ENCODE data around the gene NCKAP5. TPM values are rescaled to one million over a fixed set of nuclear protein-coding genes. Genes with fewer than 3 reads are reported as not detected.

Gene NCKAP5
- total RNA-seq, 4 donors from 2014 or later: 0.03 to 0.55 (median 0.33) TPM

DNA sequence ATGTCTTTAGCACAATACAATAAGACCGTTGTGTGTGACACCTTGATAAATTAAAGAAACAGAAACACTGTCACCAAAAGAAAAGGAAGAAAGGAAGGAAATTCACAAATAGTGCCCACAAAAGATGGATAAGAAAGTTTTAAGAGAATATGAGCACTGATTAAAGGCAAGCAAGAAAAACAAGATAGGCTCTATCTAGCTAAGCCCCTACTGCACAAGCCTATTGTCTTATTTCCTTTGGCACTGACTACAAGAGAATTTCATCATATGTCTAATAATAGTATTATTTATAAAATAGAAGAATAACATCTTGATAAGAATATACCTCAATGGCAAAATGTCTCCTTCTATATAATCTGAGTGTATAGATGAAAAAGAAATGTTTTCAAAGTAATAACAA, 335.7 kb downstream of the NCKAP5 start:
- TF ChIP-seq POLR2A (IDR thresholded peaks at IDR 0.05): no peak
- TF ChIP-seq, protein P1, sequence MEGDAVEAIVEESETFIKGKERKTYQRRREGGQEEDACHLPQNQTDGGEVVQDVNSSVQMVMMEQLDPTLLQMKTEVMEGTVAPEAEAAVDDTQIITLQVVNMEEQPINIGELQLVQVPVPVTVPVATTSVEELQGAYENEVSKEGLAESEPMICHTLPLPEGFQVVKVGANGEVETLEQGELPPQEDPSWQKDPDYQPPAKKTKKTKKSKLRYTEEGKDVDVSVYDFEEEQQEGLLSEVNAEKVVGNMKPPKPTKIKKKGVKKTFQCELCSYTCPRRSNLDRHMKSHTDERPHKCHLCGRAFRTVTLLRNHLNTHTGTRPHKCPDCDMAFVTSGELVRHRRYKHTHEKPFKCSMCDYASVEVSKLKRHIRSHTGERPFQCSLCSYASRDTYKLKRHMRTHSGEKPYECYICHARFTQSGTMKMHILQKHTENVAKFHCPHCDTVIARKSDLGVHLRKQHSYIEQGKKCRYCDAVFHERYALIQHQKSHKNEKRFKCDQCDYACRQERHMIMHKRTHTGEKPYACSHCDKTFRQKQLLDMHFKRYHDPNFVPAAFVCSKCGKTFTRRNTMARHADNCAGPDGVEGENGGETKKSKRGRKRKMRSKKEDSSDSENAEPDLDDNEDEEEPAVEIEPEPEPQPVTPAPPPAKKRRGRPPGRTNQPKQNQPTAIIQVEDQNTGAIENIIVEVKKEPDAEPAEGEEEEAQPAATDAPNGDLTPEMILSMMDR (IDR thresholded peaks at IDR 0.05 in 4 of 5, conservative IDR thresholded peaks at IDR 0.05 in 1 of 5): no peak
- H3K36me3 ChIP-seq: no peaks in the 10 kb centered on the region
- DNase-seq (no peak), ATAC-seq (no peak)
- no peaks in the 10 kb centered on the region for H3K9me3 ChIP-seq
- no peak overlapping the region for H3K27ac ChIP-seq
- H3K4me1 ChIP-seq: no peaks in the 10 kb centered on the region
- in situ Hi-C loops (cut with MboI; ENCODE audit: low sequenced_read_pairs in 4 of 4): no loop called here
- H3K27me3 ChIP-seq: no peaks in the 10 kb centered on the region
- H3K4me3 ChIP-seq: no peak overlapping the region
- intact Hi-C loops (cut with DNase I; ENCODE audit: low total_unique reads): no loop called here

DNA sequence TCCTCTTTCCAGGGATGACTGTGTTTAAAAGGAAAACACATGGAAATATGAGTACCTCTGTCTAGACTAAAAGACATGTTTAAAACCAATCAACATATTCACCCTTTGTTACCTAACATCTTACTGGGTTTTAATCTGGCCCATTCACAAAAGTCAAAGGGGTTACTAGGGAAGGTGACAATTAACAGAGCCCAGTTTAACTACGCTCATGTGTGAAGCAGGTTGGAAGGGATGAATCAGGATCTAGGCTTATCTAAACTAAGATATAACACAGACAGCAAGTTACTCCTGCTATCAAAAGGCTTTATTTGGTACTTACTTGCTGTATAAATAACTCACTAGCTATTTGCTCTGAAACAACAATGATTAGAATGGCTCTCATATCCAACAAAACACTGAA, 337.0 kb downstream of the NCKAP5 start:
- DNase-seq (no peak), ATAC-seq (no peak)
- Histone ChIP-seq H3K36me3 (no peaks in the 10 kb centered on the region), H3K4me3 (no peak overlapping the region), H3K27ac (no peak overlapping the region), H3K9me3 (no peaks in the 10 kb centered on the region), H3K27me3 (no peaks in the 10 kb centered on the region), H3K4me1 (no peaks in the 10 kb centered on the region)
- intact Hi-C loops (cut with DNase I; ENCODE audit: low total_unique reads): no loop called here
- in situ Hi-C loops (cut with MboI; ENCODE audit: low sequenced_read_pairs in 4 of 4): no loop called here
- TF ChIP-seq POLR2A (IDR thresholded peaks at IDR 0.05): no peak
- TF ChIP-seq, protein P1 (IDR thresholded peaks at IDR 0.05 in 4 of 5, conservative IDR thresholded peaks at IDR 0.05 in 1 of 5): no peak

DNA sequence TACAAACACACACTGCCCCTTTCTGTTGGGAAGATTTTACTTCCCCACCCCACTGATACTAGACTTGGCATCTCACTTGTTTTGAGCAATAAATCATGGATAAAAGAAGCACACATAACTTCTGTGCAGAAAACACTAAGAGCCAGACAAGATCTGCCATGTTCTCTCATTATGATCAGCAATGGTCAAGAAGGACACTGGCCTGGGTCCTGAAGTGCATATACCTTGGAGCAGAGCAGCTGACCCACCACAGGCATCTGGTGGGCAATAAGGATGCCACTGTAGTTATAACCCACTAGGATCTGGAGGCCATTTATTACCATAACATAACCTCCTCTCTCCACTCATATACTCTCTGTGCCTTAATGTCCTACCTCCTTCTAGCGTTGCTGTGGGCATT, 338.3 kb downstream of the NCKAP5 start:
- Histone ChIP-seq H3K36me3 (no peaks in the 10 kb centered on the region), H3K9me3 (no peaks in the 10 kb centered on the region), H3K4me1 (no peaks in the 10 kb centered on the region), H3K27ac (no peak overlapping the region), H3K4me3 (no peak overlapping the region), H3K27me3 (no peaks in the 10 kb centered on the region)
- ATAC-seq (no peak), DNase-seq (no peak)
- in situ Hi-C loops (cut with MboI; ENCODE audit: low sequenced_read_pairs in 4 of 4) (no loop called here), intact Hi-C loops (cut with DNase I; ENCODE audit: low total_unique reads) (no loop called here)
- no peak for TF ChIP-seq POLR2A (IDR thresholded peaks at IDR 0.05)
- TF ChIP-seq, protein P1 (IDR thresholded peaks at IDR 0.05 in 4 of 5, conservative IDR thresholded peaks at IDR 0.05 in 1 of 5): no peak

DNA sequence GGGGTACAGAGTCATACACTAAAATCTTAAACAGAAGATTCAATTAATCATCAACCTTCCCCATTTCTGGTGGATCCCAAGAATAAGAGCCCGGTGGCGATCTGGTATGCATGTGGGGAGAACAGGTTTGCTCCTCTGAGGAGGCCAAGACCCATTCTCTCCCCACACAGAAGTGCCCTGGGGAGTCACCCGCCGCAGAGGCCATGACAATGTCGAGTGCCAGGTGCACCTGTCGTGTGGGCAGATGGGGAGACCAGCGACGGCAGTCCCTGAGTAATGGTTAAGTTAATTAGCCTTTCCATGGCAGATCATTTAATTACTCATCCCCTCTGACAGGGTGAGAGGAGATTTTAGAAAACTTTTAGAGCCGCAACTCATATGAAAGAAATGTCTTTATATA, 345.0 kb downstream of the NCKAP5 start:
- Histone ChIP-seq H3K4me3 (no peak overlapping the region), H3K36me3 (no peaks in the 10 kb centered on the region), H3K9me3 (no peaks in the 10 kb centered on the region), H3K4me1 (no peaks in the 10 kb centered on the region), H3K27me3 (no peaks in the 10 kb centered on the region), H3K27ac (no peak overlapping the region)
- ATAC-seq (no peak), DNase-seq (no peak)
- intact Hi-C loops (cut with DNase I; ENCODE audit: low total_unique reads): no loop called here
- in situ Hi-C loops (cut with MboI; ENCODE audit: low sequenced_read_pairs in 4 of 4): no loop called here
- no peak for TF ChIP-seq POLR2A (IDR thresholded peaks at IDR 0.05)
- TF ChIP-seq, protein P1 (IDR thresholded peaks at IDR 0.05 in 4 of 5, conservative IDR thresholded peaks at IDR 0.05 in 1 of 5): no peak

GRCh38 chr2:133221398-133221797, 346.9 kb downstream of the NCKAP5 start:
- no peaks in the 10 kb centered on the region for H3K9me3 ChIP-seq
- DNase-seq (no peak), ATAC-seq (no peak)
- H3K36me3 ChIP-seq: no peaks in the 10 kb centered on the region
- no peak for TF ChIP-seq POLR2A (IDR thresholded peaks at IDR 0.05)
- TF ChIP-seq, protein P1 (IDR thresholded peaks at IDR 0.05 in 4 of 5, conservative IDR thresholded peaks at IDR 0.05 in 1 of 5): no peak
- no peaks in the 10 kb centered on the region for H3K27me3 ChIP-seq
- intact Hi-C loops (cut with DNase I; ENCODE audit: low total_unique reads) (no loop called here), in situ Hi-C loops (cut with MboI; ENCODE audit: low sequenced_read_pairs in 4 of 4) (no loop called here)
- no peak overlapping the region for H3K27ac ChIP-seq
- H3K4me3 ChIP-seq: no peak overlapping the region
- H3K4me1 ChIP-seq: no peaks in the 10 kb centered on the region
